Coronary artery (tissue), 2 donors: ENCODE data around the gene TNIP1.

Experiments used
- DNase-seq: peaks from one replicate; pipeline ENCODE4 v3.0.0-alpha.2; 2017; ENCODE audit warnings: low spot score
- H3K27ac ChIP-seq, 2 donors: fragments of 200-600 bp; sonication (generic); one replicate each; pipeline ENCODE4 v1.5.1; 2016 to 2019
- H3K4me3 ChIP-seq: fragments of 200-600 bp; sonication (generic); 2 replicates; pipeline ENCODE4 v1.5.1; 2016; ENCODE audit warnings: mild to moderate bottlenecking, moderate library complexity
- CTCF ChIP-seq: fragments of 200-600 bp; sonication (generic); IDR thresholded peaks from one replicate; pipeline ENCODE4 v1.5.1; 2019; ENCODE audit warnings: antibody characterized with exemption

TNIP1 gene

DNA sequence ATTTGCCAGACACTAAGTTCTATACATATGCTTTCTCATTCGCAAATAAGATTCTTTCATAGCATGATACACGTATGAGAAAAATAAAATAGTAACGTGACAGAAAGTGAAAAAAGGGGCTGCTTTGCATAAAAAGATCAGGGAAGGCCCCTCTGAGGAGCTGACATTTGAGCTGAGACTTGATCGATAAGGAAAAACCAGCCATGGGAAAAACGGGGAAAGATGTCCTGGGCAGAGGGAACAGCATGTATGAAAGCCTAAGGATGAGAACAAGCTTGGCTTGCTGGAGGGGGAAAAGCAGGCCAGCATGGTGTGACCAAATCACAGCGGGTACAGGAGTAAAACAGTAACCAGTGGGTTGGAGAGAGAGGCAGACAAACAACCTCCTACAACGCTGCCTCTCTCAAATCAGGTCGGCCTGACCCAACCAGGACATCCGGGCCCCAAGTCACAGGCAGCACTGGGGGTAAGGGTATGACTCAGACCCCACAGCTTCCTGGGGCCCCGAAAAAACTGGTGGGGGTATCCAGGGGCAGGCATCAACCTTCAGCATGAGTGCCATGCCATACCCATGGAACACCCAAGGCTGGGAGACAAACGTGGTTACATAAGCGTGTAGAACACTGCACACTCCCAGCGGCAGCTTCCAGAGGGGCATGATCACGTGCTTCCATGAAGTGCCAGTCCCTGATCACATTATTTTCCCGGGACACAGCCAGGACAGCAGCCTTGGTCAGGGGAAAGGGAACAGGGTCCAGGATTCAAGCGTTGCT, 2.2 kb downstream of the TNIP1 start:
- Histone ChIP-seq H3K4me3 (peak overlapping the region; percentile 10), H3K27ac (no peak overlapping the region)
- no peak for TF ChIP-seq CTCF
- DNase-seq = no peak

DNA sequence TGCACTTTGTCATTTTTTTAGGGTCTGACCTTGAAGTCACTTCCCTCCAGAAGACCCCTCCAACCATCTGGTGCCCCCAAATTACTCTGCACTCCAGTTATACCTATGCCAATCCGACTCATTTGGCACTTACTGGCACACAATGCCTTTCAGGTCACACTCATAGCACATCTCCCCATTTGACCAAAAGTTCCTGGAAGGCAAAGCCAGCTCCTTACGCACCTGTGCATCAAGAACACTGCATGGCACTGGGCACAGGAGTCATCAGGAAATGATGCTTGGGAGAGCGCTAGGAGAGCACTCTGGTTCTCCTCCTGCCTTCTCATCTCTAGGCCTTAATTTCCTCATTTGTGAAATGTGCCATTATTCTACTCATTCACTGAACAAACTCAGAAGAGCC, 2.9 kb downstream of the TNIP1 start:
- DNase-seq = no peak
- no peak for TF ChIP-seq CTCF
- no peak overlapping the region for H3K27ac ChIP-seq
- H3K4me3 ChIP-seq = no peak overlapping the region

DNA sequence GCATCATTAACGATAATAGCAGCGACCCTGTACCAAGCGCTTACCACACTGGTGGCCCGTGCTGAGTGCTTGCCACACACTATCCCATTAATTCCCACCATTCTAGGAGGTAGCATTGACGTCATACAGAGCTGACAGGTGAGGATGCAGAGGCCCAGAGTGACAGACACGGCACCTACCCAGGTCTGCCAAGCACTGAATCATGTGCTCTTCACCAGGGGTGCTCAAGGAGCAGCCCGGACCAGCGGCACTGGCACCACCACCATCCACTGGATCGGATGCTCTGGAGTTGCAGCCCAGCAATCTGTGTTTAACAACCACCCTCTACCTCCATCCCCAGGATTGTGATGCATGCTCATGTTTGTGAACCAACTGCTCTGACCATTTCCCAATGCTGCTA, 3.4 kb downstream of the TNIP1 start:
- Histone ChIP-seq H3K4me3 (no peak overlapping the region), H3K27ac (no peak overlapping the region)
- no peak for TF ChIP-seq CTCF

DNA sequence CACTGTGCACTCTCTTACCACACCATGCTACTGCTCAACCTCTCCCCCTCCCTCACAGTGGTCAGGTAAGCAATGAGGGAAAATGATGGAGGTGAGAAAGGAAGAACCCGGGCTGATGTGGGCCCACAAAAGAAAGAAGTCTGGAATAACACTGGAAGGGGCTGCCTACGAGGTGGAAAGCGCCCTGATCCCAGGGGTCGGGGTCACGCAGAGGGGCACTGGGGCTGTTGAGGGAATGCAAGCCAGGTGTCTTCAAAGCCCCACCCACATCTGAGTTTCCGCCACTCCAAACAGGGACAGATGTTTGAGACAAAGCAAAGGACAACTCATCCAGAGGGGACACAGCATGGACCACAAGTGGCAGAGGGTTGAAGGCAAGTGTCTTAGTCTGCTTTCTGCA, 4.2 kb downstream of the TNIP1 start:
- no peak for DNase-seq
- Histone ChIP-seq H3K4me3 (no peak overlapping the region), H3K27ac (no peak overlapping the region)
- no peak for TF ChIP-seq CTCF

More for the DNA sequence above, 3.4 kb downstream of the TNIP1 start:
- no peak for DNase-seq

DNA sequence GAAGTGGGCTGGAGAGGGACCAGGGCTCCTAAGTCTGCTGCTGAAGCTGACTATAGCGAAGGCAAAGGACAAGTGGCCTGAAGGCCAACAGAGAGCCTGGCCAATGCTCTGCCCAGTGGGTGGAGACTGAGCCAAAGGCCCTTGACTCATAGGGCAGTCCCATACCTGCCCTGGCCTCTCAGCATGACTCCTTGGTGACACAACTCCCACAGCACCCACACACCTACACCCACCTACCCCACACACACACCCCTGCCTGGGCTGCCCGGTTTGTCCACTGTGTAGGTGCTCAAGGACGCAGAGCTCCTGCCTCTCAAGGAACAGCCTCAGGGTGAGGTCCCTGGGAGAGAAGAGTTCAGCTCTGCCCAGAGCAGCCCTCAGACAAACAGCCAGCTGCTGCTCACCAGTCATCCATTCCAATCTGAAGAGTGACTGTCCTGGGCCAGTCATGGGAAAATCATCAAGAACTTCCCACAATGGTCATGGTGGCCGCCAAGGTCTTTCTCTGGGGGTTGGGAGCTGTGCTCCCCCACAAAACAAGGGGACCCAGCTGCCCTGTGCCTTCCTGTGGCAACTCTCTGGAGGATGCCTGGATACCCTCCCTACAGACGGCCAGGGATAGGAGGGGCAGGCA, 5.0 kb downstream of the TNIP1 start:
- no peak for DNase-seq
- Histone ChIP-seq H3K4me3 (no peak overlapping the region), H3K27ac (no peak overlapping the region)
- no peak for TF ChIP-seq CTCF

- no peak for DNase-seq
- no peak for TF ChIP-seq CTCF
- no peak overlapping the region for H3K4me3 ChIP-seq
- no peak overlapping the region for H3K27ac ChIP-seq
These were observed 6.3 kb downstream of the TNIP1 start for GRCh38 chr5:151074557-151074956.

DNA sequence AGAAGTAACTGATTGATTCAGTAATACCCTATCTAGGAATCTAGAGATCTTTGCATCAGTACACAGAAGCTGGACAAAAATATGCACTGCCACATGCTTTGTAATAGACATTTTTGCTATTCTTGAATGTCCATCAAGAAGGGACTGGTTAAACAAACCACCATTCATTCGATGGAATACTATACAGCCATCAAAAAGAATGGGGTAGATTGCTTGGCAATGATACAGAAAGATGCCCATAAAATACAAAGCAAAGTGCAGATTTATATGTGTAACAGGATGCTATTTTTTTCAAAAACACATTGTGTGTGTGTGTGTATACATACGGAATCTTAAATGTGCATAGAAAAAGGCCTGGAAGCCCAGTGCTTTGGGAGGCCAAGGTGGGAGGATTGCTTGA, 7.6 kb downstream of the TNIP1 start:
- Histone ChIP-seq H3K27ac (no peak overlapping the region), H3K4me3 (no peak overlapping the region)
- no peak for DNase-seq
- TF ChIP-seq CTCF = no peak
